Skin epidermis (tissue), 12 donors: ENCODE data around the gene PRSS22.

Source experiments
- H3K27ac ChIP-seq, 21 experiments: fragments of 200-600 bp; sonication (generic) in 11 of 21; one replicate each; pipeline ENCODE4 v1.5.0; 2020; ENCODE audit warnings: mild to moderate bottlenecking in 3 of 21, inconsistent platforms in 2 of 21, moderate library complexity in 2 of 21
- H3K4me3 ChIP-seq, 7 experiments: fragments of 200-600 bp; sonication (generic) in 2 of 7; one replicate each; pipeline ENCODE4 v1.5.0; 2020; ENCODE audit warnings: inconsistent platforms in 2 of 7, mild to moderate bottlenecking in 2 of 7, moderate library complexity in 1 of 7

PRSS22 gene

DNA sequence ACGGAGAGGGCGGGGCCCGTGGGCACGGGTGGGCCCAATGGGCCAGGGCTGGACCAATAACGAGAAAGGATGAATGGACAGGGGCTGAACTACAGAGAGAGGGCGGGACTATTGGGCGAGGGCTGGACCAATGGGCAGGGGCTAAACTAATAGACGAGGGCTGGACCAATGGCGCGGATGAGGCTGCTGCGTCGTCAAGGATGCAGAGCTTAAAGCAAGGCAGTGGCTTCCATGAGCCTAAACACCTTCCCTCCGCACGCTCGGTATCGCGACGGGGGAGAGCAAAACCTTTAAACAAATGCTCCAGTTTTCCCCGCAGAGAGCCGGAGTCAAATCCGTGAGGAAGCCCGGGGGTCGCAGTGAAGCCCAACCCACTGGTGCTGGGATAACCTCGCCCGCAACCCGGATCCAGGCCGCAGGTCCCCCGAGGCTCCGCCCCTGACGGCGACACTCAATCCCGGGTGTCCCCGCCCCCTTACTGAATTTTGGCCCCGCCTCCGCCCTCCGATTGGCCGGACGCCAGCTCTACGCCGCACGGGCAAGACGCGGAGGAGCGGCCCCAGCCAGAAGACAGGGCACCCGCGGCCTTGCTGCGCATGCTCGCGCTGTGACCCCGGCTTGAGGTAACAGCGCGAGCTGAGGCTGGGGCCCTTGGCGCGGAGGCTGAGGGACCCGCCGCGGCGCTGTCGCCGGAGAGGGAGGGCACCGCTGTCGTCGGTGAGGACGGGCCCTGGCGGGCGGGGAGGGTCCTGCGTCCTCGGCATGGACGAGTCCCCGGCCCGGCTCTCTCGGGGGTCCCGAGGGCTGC is 24.9 kb upstream of the PRSS22 start, which contains the start of gene FLYWCH2:
FLYWCH2 (plus strand) TSS at position 566 of the 808 bp plus-strand sequence. CDS start 13,235 bp downstream, outside the sequence.
- peak within 1 kb of the TSS; percentile 60 to 92 (median 84) for H3K4me3 ChIP-seq
- H3K27ac ChIP-seq: peak within 1 kb of the TSS; percentile 80 to 97 (median 92)

GRCh38 chr16:2881783-2882649 is 24.0 kb upstream of the PRSS22 start:
- Histone ChIP-seq H3K4me3 (peak overlapping the region; percentile 60 to 92 (median 84)), H3K27ac (peak overlapping the region in 20 of 21 experiments; percentile 6 to 97 (median 90))

- H3K27ac ChIP-seq: no peak overlapping the region
- H3K4me3 ChIP-seq: no peak overlapping the region
Measured at GRCh38 chr16:2879854-2880508, 22.0 kb upstream of the PRSS22 start.

DNA sequence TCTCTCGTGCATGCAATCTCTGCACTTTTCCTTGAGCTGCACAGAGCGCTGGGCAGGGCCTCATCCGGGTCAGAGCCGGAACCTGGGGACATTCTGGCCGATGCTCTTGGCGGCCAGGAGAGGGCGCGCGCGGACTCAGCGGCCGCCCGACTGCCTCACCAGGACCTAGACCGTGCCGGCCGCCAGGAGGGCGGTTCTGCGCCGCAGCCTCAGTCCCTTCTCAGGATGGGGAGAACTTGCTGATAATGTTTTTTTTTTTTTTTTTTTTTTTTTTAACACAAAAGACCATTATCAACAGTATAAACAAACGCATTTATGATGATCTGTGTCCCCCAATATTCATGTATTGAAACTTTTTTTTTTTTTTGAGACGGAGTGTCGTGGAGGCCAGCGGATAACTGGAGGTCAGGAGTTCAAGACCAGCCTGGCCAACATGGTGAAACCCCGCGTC is 17.0 kb upstream of the PRSS22 start:
- no peak overlapping the region for H3K27ac ChIP-seq
- H3K4me3 ChIP-seq: no peak overlapping the region

DNA sequence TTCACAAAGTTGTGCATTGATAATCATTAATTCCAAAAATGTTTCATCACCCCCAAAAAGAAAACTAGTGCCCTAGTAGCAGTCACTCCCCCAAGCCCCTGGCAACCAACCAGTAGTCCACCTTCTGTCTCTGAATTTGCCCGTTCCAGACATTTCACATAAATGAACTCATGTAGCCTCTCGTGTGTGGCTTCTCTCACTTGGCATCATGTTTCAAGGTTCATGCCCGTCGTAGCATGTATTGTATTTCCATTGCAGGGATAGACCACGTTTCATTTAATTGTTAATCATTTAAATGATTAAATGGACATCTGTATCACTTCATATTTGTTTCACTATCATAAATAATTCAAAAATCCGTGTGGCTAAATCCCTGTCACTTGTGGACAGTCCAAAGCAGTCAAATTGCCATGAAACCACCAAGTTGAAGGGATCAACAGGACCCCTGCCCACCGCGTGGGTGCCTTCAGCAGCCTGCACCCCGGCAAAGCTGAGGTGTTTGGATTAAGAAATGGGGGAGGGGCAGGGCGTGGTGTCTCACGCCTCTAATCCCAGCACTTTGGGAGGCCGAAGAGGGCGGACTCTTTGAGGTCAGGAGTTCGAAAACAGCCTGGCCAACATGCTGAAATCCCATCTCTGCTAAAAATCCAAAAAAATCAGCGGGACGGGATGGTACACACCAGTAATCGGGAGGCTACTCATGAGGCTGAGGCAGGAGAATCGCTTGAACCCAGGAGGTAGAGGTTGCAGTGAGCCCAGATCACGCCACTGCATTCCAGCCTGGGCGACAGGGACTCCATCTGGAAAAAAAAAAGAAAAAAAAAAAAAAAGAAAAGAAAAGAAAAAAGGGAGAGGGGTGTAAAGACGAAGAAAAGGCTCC is 16.3 kb upstream of the PRSS22 start:
- Histone ChIP-seq H3K4me3 (no peak overlapping the region), H3K27ac (no peak overlapping the region)

GRCh38 chr16:2871926-2872325 is 14.0 kb upstream of the PRSS22 start:
- Histone ChIP-seq H3K4me3 (no peak overlapping the region), H3K27ac (no peak overlapping the region)

GRCh38 chr16:2867987-2868789 is 10.2 kb upstream of the PRSS22 start:
- peak overlapping the region; percentile 38 to 66 (median 42) for H3K4me3 ChIP-seq
- peak overlapping the region; percentile 23 to 97 (median 87) for H3K27ac ChIP-seq

DNA sequence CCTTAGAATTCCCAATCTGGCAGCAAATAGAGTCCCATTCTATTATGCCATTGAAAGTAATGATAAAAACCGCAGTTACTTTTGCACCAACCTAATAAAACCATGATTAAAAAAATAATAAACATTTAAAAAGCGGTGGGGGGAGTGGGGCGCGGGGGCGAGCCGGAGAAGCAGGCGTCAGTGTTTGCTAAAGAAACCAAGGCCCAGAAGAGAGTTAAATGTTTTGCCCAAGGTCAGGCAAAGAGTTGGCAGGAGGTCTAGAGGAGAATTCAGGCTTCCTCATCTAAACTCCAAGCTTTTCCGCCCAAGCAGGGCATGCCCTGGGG is 9.7 kb upstream of the PRSS22 start:
- H3K27ac ChIP-seq: peak overlapping the region in 20 of 21 experiments; percentile 83 to 97 (median 88)
- H3K4me3 ChIP-seq: peak overlapping the region; percentile 38 to 66 (median 42)

DNA sequence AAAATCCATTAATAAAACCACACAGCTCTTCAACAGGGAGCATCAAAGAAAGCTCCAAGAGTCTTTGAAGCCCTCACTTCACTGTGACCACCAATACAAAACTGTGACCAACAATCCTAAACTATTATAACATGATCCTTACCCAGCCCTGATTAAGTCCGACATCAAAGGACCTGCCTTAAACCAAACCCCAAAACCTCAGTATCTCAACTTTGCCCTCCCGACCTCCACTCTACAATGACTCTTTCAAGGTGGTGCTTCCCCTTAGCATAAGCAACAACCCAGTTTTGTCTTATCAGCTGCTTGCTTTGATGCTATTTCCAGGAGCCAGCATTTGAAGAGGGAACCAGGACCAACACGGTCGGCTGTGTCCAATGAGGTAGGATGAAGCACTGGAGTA is 8.5 kb upstream of the PRSS22 start:
- Histone ChIP-seq H3K4me3 (no peak overlapping the region), H3K27ac (no peak overlapping the region)

DNA sequence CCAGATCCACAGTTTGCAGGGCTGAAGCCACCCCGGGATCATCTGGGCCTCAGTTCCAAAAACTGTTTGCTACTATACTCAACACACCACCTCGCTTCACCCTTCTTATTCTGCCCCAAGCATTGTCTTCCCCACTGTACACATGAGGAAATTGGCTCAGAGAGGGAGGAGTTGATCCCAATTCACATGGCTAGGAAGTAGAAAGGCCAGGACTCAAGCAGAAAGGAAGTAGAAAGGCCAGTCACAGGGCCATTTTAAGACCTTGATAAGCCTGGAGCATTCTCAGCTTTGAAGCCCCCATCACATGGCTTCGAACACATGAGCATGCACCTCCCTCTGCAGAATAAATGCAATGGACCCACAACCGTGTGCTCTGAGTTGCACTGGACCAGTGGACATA is 7.7 kb upstream of the PRSS22 start:
- Histone ChIP-seq H3K27ac (no peak overlapping the region), H3K4me3 (no peak overlapping the region)

- no peak overlapping the region for H3K4me3 ChIP-seq
Measured at GRCh38 chr16:2860826-2861567, 3.0 kb upstream of the PRSS22 start.

DNA sequence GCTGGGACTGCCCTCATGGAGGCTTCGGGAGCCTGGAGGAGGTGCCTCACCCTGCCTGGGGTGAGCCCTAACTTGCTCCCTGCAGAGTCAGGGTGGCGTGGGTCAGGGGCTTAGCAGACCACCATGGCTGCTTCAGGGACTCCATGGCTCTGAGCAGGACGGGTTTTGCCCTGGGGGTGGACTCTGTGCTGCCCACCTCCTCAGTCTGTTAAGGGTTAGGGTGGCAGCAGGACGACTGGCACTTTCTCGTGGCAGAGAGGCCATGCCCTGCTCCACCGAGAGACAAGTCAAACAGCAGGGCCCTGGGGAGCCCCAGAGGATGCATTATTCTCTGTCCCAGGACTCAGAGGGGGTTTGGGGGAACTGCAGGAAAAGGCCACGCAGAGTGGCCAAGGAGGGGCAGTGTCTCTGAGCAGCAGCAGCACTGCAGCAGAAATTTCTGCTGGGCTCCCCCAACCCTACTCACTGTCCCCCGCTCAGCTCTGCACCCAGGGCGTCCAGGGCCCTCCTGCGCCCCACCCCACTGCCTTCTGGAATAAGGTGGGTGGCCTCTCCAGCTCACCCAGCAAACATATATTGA is 1.8 kb upstream of the PRSS22 start:
- Histone ChIP-seq H3K27ac (no peak overlapping the region), H3K4me3 (no peak overlapping the region)

More at GRCh38 chr16:2860826-2861567, 3.0 kb upstream of the PRSS22 start:
- no peak overlapping the region for H3K27ac ChIP-seq

- Histone ChIP-seq H3K27ac (peak overlapping the region in 15 of 21 experiments; percentile 7 to 86 (median 73)), H3K4me3 (peak overlapping the region in 5 of 7 experiments; percentile 2 to 44 (median 33))
Measured at GRCh38 chr16:2858245-2859025, 465 bp upstream of the PRSS22 start.

- peak overlapping the region in 5 of 7 experiments; percentile 2 to 44 (median 33) for H3K4me3 ChIP-seq
- peak overlapping the region in 12 of 21 experiments; percentile 7 to 86 (median 74) for H3K27ac ChIP-seq
Measured at GRCh38 chr16:2856686-2857450, 1.1 kb downstream of the PRSS22 start.

- Histone ChIP-seq H3K27ac (peak overlapping the region in 10 of 21 experiments; percentile 10 to 81 (median 58)), H3K4me3 (peak overlapping the region in 3 of 7 experiments; percentile 33 to 44 (median 40))
Measured at GRCh38 chr16:2856061-2856670, 1.8 kb downstream of the PRSS22 start.
